GM19240 (cell line): Measurements from ENCODE around the gene RBM47.

Experiments
- DNase-seq: peaks from one replicate; pipeline ENCODE4 v3.0.0; 2011; ENCODE audit warnings: low spot score; ENCODE audit not compliant: insufficient read length

RBM47 gene

GRCh38 chr4:40377512-40378365 lies 251.9 kb downstream of the RBM47 start:
- DNase-seq, result no peak

GRCh38 chr4:40375620-40376019 lies 254.0 kb downstream of the RBM47 start:
- DNase-seq, result no peak

GRCh38 chr4:40375095-40375494 lies 254.6 kb downstream of the RBM47 start:
- no peak for DNase-seq

GRCh38 chr4:40373636-40374035 lies 256.0 kb downstream of the RBM47 start:
- DNase-seq, result no peak
